ENCODE results near the gene DNER.

Gene DNER

DNA sequence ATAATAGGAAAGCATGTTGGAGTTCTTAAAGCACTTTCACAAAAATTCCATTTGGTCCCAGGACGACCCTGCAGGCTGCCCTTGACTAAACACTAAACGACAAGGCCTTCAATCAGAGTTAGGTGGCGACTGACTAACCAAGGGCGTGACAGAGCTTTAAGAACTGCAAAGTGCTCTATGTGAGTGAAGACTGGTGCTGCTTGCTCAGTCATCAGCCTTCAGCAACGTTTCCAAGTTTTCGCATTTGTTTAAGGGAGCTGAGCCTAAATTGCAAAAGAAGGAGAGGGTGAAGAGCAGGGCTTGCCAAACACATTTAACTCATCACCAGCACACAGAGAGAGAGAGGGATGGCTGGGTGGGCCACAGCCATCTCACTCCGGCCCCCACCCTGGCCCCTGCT lies 238.6 kb downstream of the DNER start:
- Histone ChIP-seq H3K4me3 (replicated peaks; ENCODE audit: insufficient read depth, low read length) (no peak overlapping the region), H3K27ac (replicated peaks) (no peak overlapping the region), H3K27me3 (ENCODE audit: insufficient read depth, poor library complexity, severe bottlenecking) (no peaks in the 10 kb centered on the region)
- DNase-seq (ENCODE audit: low read depth in 1 of 2, low spot score in 1 of 2): no peak
- TF ChIP-seq POLR2AphosphoS5 (IDR thresholded peaks at IDR 0.05; ENCODE audit: low read depth) (no peak), SPI1 (IDR thresholded peaks at IDR 0.05; ENCODE audit: borderline replicate concordance, low read depth) (no peak), GABPA (IDR thresholded peaks at IDR 0.05; ENCODE audit: low read depth) (no peak)
- TF ChIP-seq, protein P1, sequence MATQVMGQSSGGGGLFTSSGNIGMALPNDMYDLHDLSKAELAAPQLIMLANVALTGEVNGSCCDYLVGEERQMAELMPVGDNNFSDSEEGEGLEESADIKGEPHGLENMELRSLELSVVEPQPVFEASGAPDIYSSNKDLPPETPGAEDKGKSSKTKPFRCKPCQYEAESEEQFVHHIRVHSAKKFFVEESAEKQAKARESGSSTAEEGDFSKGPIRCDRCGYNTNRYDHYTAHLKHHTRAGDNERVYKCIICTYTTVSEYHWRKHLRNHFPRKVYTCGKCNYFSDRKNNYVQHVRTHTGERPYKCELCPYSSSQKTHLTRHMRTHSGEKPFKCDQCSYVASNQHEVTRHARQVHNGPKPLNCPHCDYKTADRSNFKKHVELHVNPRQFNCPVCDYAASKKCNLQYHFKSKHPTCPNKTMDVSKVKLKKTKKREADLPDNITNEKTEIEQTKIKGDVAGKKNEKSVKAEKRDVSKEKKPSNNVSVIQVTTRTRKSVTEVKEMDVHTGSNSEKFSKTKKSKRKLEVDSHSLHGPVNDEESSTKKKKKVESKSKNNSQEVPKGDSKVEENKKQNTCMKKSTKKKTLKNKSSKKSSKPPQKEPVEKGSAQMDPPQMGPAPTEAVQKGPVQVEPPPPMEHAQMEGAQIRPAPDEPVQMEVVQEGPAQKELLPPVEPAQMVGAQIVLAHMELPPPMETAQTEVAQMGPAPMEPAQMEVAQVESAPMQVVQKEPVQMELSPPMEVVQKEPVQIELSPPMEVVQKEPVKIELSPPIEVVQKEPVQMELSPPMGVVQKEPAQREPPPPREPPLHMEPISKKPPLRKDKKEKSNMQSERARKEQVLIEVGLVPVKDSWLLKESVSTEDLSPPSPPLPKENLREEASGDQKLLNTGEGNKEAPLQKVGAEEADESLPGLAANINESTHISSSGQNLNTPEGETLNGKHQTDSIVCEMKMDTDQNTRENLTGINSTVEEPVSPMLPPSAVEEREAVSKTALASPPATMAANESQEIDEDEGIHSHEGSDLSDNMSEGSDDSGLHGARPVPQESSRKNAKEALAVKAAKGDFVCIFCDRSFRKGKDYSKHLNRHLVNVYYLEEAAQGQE (IDR thresholded peaks at IDR 0.05; ENCODE audit: insufficient replicate concordance, low read depth): no peak
- TF ChIP-seq, protein P2, sequence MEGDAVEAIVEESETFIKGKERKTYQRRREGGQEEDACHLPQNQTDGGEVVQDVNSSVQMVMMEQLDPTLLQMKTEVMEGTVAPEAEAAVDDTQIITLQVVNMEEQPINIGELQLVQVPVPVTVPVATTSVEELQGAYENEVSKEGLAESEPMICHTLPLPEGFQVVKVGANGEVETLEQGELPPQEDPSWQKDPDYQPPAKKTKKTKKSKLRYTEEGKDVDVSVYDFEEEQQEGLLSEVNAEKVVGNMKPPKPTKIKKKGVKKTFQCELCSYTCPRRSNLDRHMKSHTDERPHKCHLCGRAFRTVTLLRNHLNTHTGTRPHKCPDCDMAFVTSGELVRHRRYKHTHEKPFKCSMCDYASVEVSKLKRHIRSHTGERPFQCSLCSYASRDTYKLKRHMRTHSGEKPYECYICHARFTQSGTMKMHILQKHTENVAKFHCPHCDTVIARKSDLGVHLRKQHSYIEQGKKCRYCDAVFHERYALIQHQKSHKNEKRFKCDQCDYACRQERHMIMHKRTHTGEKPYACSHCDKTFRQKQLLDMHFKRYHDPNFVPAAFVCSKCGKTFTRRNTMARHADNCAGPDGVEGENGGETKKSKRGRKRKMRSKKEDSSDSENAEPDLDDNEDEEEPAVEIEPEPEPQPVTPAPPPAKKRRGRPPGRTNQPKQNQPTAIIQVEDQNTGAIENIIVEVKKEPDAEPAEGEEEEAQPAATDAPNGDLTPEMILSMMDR (IDR thresholded peaks at IDR 0.05; ENCODE audit: insufficient read depth, low read length): no peak

DNA sequence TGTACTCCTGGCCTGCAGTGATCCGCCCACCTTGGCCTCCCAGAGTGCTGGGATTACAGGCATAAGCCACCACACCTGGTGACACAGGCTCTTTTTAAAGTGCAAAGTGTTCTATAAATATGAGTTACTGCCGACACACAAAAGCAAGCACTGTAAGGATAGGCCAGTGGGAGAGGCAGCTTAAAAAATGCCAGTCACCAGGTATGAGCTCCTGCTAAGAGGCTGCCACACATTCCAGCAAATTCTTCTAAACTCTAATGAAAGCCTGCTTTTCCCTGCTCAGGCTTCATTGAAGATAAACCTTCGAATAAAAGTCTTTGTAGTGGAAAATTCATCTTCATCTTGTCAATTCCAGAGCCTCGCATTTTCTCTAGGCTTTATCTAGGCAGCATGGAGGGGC lies 240.2 kb downstream of the DNER start:
- no peak for TF ChIP-seq GABPA (IDR thresholded peaks at IDR 0.05; ENCODE audit: low read depth)
- no peak for TF ChIP-seq POLR2AphosphoS5 (IDR thresholded peaks at IDR 0.05; ENCODE audit: low read depth)
- TF ChIP-seq SPI1 (IDR thresholded peaks at IDR 0.05; ENCODE audit: borderline replicate concordance, low read depth): no peak
- TF ChIP-seq, protein P1 (IDR thresholded peaks at IDR 0.05; ENCODE audit: insufficient replicate concordance, low read depth): no peak
- TF ChIP-seq, protein P2 (IDR thresholded peaks at IDR 0.05; ENCODE audit: insufficient read depth, low read length): no peak
- DNase-seq (ENCODE audit: low read depth in 1 of 2, low spot score in 1 of 2): no peak
- H3K27ac ChIP-seq (replicated peaks): no peak overlapping the region
- no peaks in the 10 kb centered on the region for H3K27me3 ChIP-seq (ENCODE audit: insufficient read depth, poor library complexity, severe bottlenecking)
- no peak overlapping the region for H3K4me3 ChIP-seq (replicated peaks; ENCODE audit: insufficient read depth, low read length)

DNA sequence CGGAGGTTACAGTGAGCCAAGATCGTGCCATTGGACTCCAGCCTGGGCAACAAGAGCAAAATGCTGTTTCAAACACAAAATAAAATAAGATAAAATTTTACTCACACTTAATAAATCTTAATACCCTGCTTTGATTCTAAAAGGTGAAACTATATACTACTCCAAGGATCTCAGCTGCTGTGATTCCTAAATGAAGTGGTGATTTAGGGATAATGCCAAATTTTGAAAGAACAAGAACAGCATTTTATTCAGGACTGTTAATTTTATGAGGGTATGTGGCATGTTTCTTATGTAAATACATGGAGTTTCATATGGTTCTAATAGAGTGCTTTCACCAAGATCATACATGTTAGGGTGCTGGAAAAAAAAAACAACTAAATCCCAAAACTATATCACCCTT lies 243.6 kb downstream of the DNER start:
- Histone ChIP-seq H3K4me3 (replicated peaks; ENCODE audit: insufficient read depth, low read length) (no peak overlapping the region), H3K27ac (replicated peaks) (no peak overlapping the region), H3K27me3 (ENCODE audit: insufficient read depth, poor library complexity, severe bottlenecking) (no peaks in the 10 kb centered on the region)
- DNase-seq (ENCODE audit: low read depth in 1 of 2, low spot score in 1 of 2): no peak
- TF ChIP-seq, protein P1 (IDR thresholded peaks at IDR 0.05; ENCODE audit: insufficient replicate concordance, low read depth): no peak
- TF ChIP-seq, protein P2 (IDR thresholded peaks at IDR 0.05; ENCODE audit: insufficient read depth, low read length): no peak
- TF ChIP-seq SPI1 (IDR thresholded peaks at IDR 0.05; ENCODE audit: borderline replicate concordance, low read depth) (no peak), GABPA (IDR thresholded peaks at IDR 0.05; ENCODE audit: low read depth) (no peak), POLR2AphosphoS5 (IDR thresholded peaks at IDR 0.05; ENCODE audit: low read depth) (no peak)
